CD1c-positive myeloid dendritic cell (primary cell): Measurements from ENCODE around the gene PLAGL1.
A peak's percentile ranks its signal among the peaks of the same experiment; 100 is the strongest.
"Not testable (repeated sequence)": the region's sequence is repeated elsewhere in the genome, so short reads cannot be mapped to it uniquely, and the experiment has no call there.

ENCODE experiments used
- DNase-seq: peaks from one replicate; pipeline ENCODE4 v3.0.0-alpha.2; 2016; ENCODE audit errors: extremely low spot score

PLAGL1 gene

GRCh38 chr6:143937668-143937970 is 70.4 kb downstream of the PLAGL1 start:
- DNase-seq, result no peak

GRCh38 chr6:143936778-143937667 is 71.0 kb downstream of the PLAGL1 start:
- peak; percentile 6 for DNase-seq

- DNase-seq, result no peak
Observed at GRCh38 chr6:143936347-143936746, 71.7 kb downstream of the PLAGL1 start.

GRCh38 chr6:143934867-143935266 is 73.2 kb downstream of the PLAGL1 start:
- DNase-seq, result no peak

- DNase-seq, result no peak
Observed at GRCh38 chr6:143934331-143934730, 73.7 kb downstream of the PLAGL1 start.

GRCh38 chr6:143929975-143930374 is 78.1 kb downstream of the PLAGL1 start:
- DNase-seq, result no peak

GRCh38 chr6:143928853-143929252 is 79.2 kb downstream of the PLAGL1 start:
- no peak for DNase-seq

GRCh38 chr6:143917026-143917425 is 91.0 kb downstream of the PLAGL1 start:
- DNase-seq, result not testable (repeated sequence)

GRCh38 chr6:143912671-143913070 is 95.4 kb downstream of the PLAGL1 start:
- no peak for DNase-seq

- no peak for DNase-seq
Observed at GRCh38 chr6:143911028-143911427, 97.0 kb downstream of the PLAGL1 start.

GRCh38 chr6:143902827-143903226 is 105.2 kb downstream of the PLAGL1 start:
- no peak for DNase-seq

GRCh38 chr6:143901885-143902750 is 105.9 kb downstream of the PLAGL1 start:
- no peak for DNase-seq

GRCh38 chr6:143900358-143900757 is 107.7 kb downstream of the PLAGL1 start:
- DNase-seq, result no peak

- peak; percentile 2 for DNase-seq
Observed at GRCh38 chr6:143896126-143896860, 111.8 kb downstream of the PLAGL1 start.

- no peak for DNase-seq
Observed at GRCh38 chr6:143894655-143895054, 113.4 kb downstream of the PLAGL1 start.
